IgD-negative memory B cell (primary cell): ENCODE measurements around the gene SALL3. TPM values are rescaled to one million over a fixed set of nuclear protein-coding genes. Genes with fewer than 3 reads are reported as not detected.

Experiments used
- H3K27ac Mint-ChIP-seq, 3 donors: one replicate each; pipeline ENCODE4 v1.8.0; 2020 to 2022; ENCODE audit warnings: mild to moderate bottlenecking in 3 of 3, mixed read lengths in 3 of 3, moderate library complexity in 1 of 3
- H3K27me3 Mint-ChIP-seq: one replicate; pipeline ENCODE4 v1.8.0; 2021; ENCODE audit warnings: mixed read lengths
- H3K36me3 Mint-ChIP-seq: one replicate; pipeline ENCODE4 v1.8.0; 2020; ENCODE audit warnings: mild to moderate bottlenecking, mixed read lengths
- H3K4me1 Mint-ChIP-seq, 3 donors: one replicate each; pipeline ENCODE4 v1.8.0; 2020 to 2022; ENCODE audit warnings: mixed read lengths in 3 of 3, mild to moderate bottlenecking in 1 of 3
- H3K4me3 Mint-ChIP-seq, 4 donors: one replicate each; pipeline ENCODE4 v1.8.0; 2020 to 2022; ENCODE audit warnings: mild to moderate bottlenecking in 4 of 4, mixed read lengths in 4 of 4, moderate library complexity in 3 of 4
- H3K9me3 Mint-ChIP-seq, 3 donors: one replicate each; pipeline ENCODE4 v1.8.0; 2020 to 2021; ENCODE audit warnings: mixed read lengths in 3 of 3, mild to moderate bottlenecking in 1 of 3
- polyA plus RNA-seq: library from polyadenylated mRNA; unstranded; fragments of 300-500 nt; fragmentation: Illumina TruSeq; gene quantifications from one replicate; pipeline ENCODE4 v1.2.3, GENCODE V29; 2021

SALL3 gene
- polyA plus RNA-seq, 1 donor from 2014 or later, result not detected

GRCh38 chr18:78972385-78972918, 7.2 kb upstream of the SALL3 start:
- Mint-ChIP-seq H3K27me3 (peaks cover 47% of the 10 kb centered on the region), H3K9me3 (no peaks in the 10 kb centered on the region), H3K36me3 (no peaks in the 10 kb centered on the region), H3K4me3 (no peak overlapping the region), H3K27ac (no peak overlapping the region), H3K4me1 (peaks cover 0 to 3% (median 0%) of the 10 kb centered on the region in 3 donors)

- peaks cover 51% of the 10 kb centered on the region for H3K27me3 Mint-ChIP-seq
- H3K4me3 Mint-ChIP-seq, result no peak overlapping the region
- H3K9me3 Mint-ChIP-seq, result no peaks in the 10 kb centered on the region
- no peaks in the 10 kb centered on the region for H3K36me3 Mint-ChIP-seq
- H3K27ac Mint-ChIP-seq, result no peak overlapping the region
- H3K4me1 Mint-ChIP-seq, result peaks cover 0 to 3% (median 0%) of the 10 kb centered on the region in 3 donors
Observed at GRCh38 chr18:78972930-78973331, 6.7 kb upstream of the SALL3 start.

GRCh38 chr18:78973357-78974083, 6.1 kb upstream of the SALL3 start:
- no peaks in the 10 kb centered on the region for H3K9me3 Mint-ChIP-seq
- H3K27ac Mint-ChIP-seq, result no peak overlapping the region
- peaks cover 54% of the 10 kb centered on the region for H3K27me3 Mint-ChIP-seq
- peaks cover 0 to 5% (median 0%) of the 10 kb centered on the region in 3 donors for H3K4me1 Mint-ChIP-seq
- no peaks in the 10 kb centered on the region for H3K36me3 Mint-ChIP-seq
- no peak overlapping the region for H3K4me3 Mint-ChIP-seq

- Mint-ChIP-seq H3K4me3 (no peak overlapping the region), H3K9me3 (no peaks in the 10 kb centered on the region), H3K4me1 (peaks cover 0 to 5% (median 0%) of the 10 kb centered on the region in 3 donors), H3K27ac (peak overlapping the region in 1 of 3 donors; percentile 57), H3K27me3 (peaks cover 54% of the 10 kb centered on the region), H3K36me3 (no peaks in the 10 kb centered on the region)
Observed at GRCh38 chr18:78974115-78974761, 5.4 kb upstream of the SALL3 start.

GRCh38 chr18:78975292-78975691, 4.3 kb upstream of the SALL3 start:
- Mint-ChIP-seq H3K36me3 (no peaks in the 10 kb centered on the region), H3K4me3 (no peak overlapping the region), H3K27me3 (peaks cover 53% of the 10 kb centered on the region), H3K27ac (peak overlapping the region in 1 of 3 donors; percentile 57), H3K4me1 (peaks cover 0 to 5% (median 0%) of the 10 kb centered on the region in 3 donors), H3K9me3 (no peaks in the 10 kb centered on the region)

GRCh38 chr18:78975699-78976335, 3.8 kb upstream of the SALL3 start:
- no peaks in the 10 kb centered on the region for H3K36me3 Mint-ChIP-seq
- peaks cover 52% of the 10 kb centered on the region for H3K27me3 Mint-ChIP-seq
- H3K9me3 Mint-ChIP-seq, result no peaks in the 10 kb centered on the region
- no peak overlapping the region for H3K4me3 Mint-ChIP-seq
- peaks cover 0 to 5% (median 0%) of the 10 kb centered on the region in 3 donors for H3K4me1 Mint-ChIP-seq
- H3K27ac Mint-ChIP-seq, result peak overlapping the region in 1 of 3 donors; percentile 57

- Mint-ChIP-seq H3K27me3 (peaks cover 46% of the 10 kb centered on the region), H3K4me1 (peaks cover 0 to 8% (median 4%) of the 10 kb centered on the region in 3 donors), H3K36me3 (no peaks in the 10 kb centered on the region), H3K27ac (peak overlapping the region in 2 of 3 donors; percentile 65 to 90), H3K4me3 (peak overlapping the region in 3 of 4 donors; percentile 23 to 78 (median 60)), H3K9me3 (no peaks in the 10 kb centered on the region)
Observed at GRCh38 chr18:78976765-78977636, 2.6 kb upstream of the SALL3 start.

GRCh38 chr18:78977637-78978348, 1.8 kb upstream of the SALL3 start:
- peak overlapping the region in 2 of 4 donors; percentile 45 to 78 for H3K4me3 Mint-ChIP-seq
- no peaks in the 10 kb centered on the region for H3K36me3 Mint-ChIP-seq
- peaks cover 44% of the 10 kb centered on the region for H3K27me3 Mint-ChIP-seq
- peaks cover 0 to 8% (median 4%) of the 10 kb centered on the region in 3 donors for H3K4me1 Mint-ChIP-seq
- H3K27ac Mint-ChIP-seq, result peak overlapping the region; percentile 27 to 90 (median 65)
- no peaks in the 10 kb centered on the region for H3K9me3 Mint-ChIP-seq

- peak overlapping the region in 2 of 4 donors; percentile 45 to 67 for H3K4me3 Mint-ChIP-seq
- H3K27me3 Mint-ChIP-seq, result peaks cover 43% of the 10 kb centered on the region
- peaks cover 0 to 8% (median 4%) of the 10 kb centered on the region in 3 donors for H3K4me1 Mint-ChIP-seq
- no peaks in the 10 kb centered on the region for H3K36me3 Mint-ChIP-seq
- H3K27ac Mint-ChIP-seq, result peak overlapping the region in 2 of 3 donors; percentile 27 to 67
- H3K9me3 Mint-ChIP-seq, result no peaks in the 10 kb centered on the region
Observed at GRCh38 chr18:78978349-78979055, 1.1 kb upstream of the SALL3 start.

GRCh38 chr18:78979056-78979729, 425 bp upstream of the SALL3 start:
- no peaks in the 10 kb centered on the region for H3K9me3 Mint-ChIP-seq
- no peak overlapping the region for H3K27ac Mint-ChIP-seq
- no peak overlapping the region for H3K4me3 Mint-ChIP-seq
- peaks cover 0 to 8% (median 4%) of the 10 kb centered on the region in 3 donors for H3K4me1 Mint-ChIP-seq
- peaks cover 45% of the 10 kb centered on the region for H3K27me3 Mint-ChIP-seq
- no peaks in the 10 kb centered on the region for H3K36me3 Mint-ChIP-seq

- no peaks in the 10 kb centered on the region for H3K9me3 Mint-ChIP-seq
- H3K27ac Mint-ChIP-seq, result no peak overlapping the region
- H3K36me3 Mint-ChIP-seq, result no peaks in the 10 kb centered on the region
- peaks cover 44% of the 10 kb centered on the region for H3K27me3 Mint-ChIP-seq
- no peak overlapping the region for H3K4me3 Mint-ChIP-seq
- H3K4me1 Mint-ChIP-seq, result peaks cover 0 to 8% (median 4%) of the 10 kb centered on the region in 3 donors
Observed at GRCh38 chr18:78980279-78980771, 707 bp downstream of the SALL3 start.

- Mint-ChIP-seq H3K36me3 (no peaks in the 10 kb centered on the region), H3K9me3 (no peaks in the 10 kb centered on the region), H3K4me1 (peaks cover 0 to 9% (median 4%) of the 10 kb centered on the region in 3 donors), H3K27ac (no peak overlapping the region), H3K27me3 (peaks cover 43% of the 10 kb centered on the region), H3K4me3 (no peak overlapping the region)
Observed at GRCh38 chr18:78980777-78981380, 1.3 kb downstream of the SALL3 start.
